WTC11 (cell line): ENCODE data around the gene ACTN1. TPM values are rescaled to one million over a fixed set of nuclear protein-coding genes. Genes with fewer than 3 reads are reported as not detected.

ENCODE experiments used
- ATAC-seq: fragments of 200-7000 bp; cut with Tn5 transposase; 2 replicates; pipeline ENCODE4 v1.10.0; 2021; ENCODE audit warnings: mild to moderate bottlenecking, moderate library complexity
- CTCF ChIA-PET: fragments of 300-600 bp; sonication (Branson Sonifier 250); formaldehyde crosslinking; loops from one replicate; lab custom pipeline; 2021; ENCODE audit warnings: antibody characterized with exemption; lab: Charles Lee
- POLR2A ChIA-PET: fragments of 350-600 bp; sonication (Branson Sonifier 250); formaldehyde crosslinking; loops from one replicate; lab custom pipeline; 2021; ENCODE audit warnings: antibody characterized with exemption; lab: Charles Lee
- DNase-seq: peaks from one replicate; pipeline ENCODE4 v3.0.0; 2021; ENCODE audit warnings: low spot score
- H3K27ac Mint-ChIP-seq: 2 replicates; pipeline ENCODE4 v1.8.0; 2021; ENCODE audit warnings: mixed read lengths
- H3K27me3 Mint-ChIP-seq: 2 replicates; pipeline ENCODE4 v1.8.0; 2021; ENCODE audit warnings: low read depth, mild to moderate bottlenecking, moderate library complexity, mixed read lengths
- H3K36me3 Mint-ChIP-seq: 2 replicates; pipeline ENCODE4 v1.8.0; 2021; ENCODE audit warnings: mixed read lengths
- H3K4me1 Mint-ChIP-seq: 2 replicates; pipeline ENCODE4 v1.8.0; 2022; ENCODE audit warnings: mixed read lengths
- H3K4me3 Mint-ChIP-seq: 2 replicates; pipeline ENCODE4 v1.8.0; 2021; ENCODE audit warnings: mild to moderate bottlenecking, moderate library complexity, mixed read lengths
- H3K9me3 Mint-ChIP-seq: 2 replicates; pipeline ENCODE4 v1.8.0; 2021; ENCODE audit warnings: mixed read lengths
- AR ChIP-seq: fragments of 250-450 bp; sonication (Bioruptor Pico); IDR thresholded peaks from 2 replicates; pipeline ENCODE4 v1.9.0; 2021; ENCODE audit warnings: mild to moderate bottlenecking
- ATF6 ChIP-seq: sonication (generic); formaldehyde crosslinking; IDR thresholded peaks from 2 replicates; pipeline ENCODE4 v1.8.1; 2023; ENCODE audit warnings: mild to moderate bottlenecking, missing genetic modification reagents
- CBFB ChIP-seq: sonication (generic); formaldehyde crosslinking; IDR thresholded peaks from 2 replicates; pipeline ENCODE4 v1.8.1; 2022; ENCODE audit warnings: mild to moderate bottlenecking, low read depth, missing genetic modification reagents
- CREB1 ChIP-seq: sonication (generic); formaldehyde crosslinking; IDR thresholded peaks from 2 replicates; pipeline ENCODE4 v1.8.0; 2023; ENCODE audit warnings: mild to moderate bottlenecking, missing genetic modification reagents
- E2F4 ChIP-seq: sonication (generic); formaldehyde crosslinking; IDR thresholded peaks from 2 replicates; pipeline ENCODE4 v1.8.1; 2022; ENCODE audit warnings: low read depth, mild to moderate bottlenecking, moderate library complexity, missing genetic modification reagents, borderline replicate concordance
- ELF4 ChIP-seq: sonication (generic); formaldehyde crosslinking; IDR thresholded peaks from 2 replicates; pipeline ENCODE4 v1.8.1; 2022; ENCODE audit warnings: low read depth, mild to moderate bottlenecking, moderate library complexity, missing genetic modification reagents
- EMX1 ChIP-seq: fragments of 250-450 bp; sonication (Bioruptor Pico); IDR thresholded peaks from 2 replicates; pipeline ENCODE4 v1.8.0; 2021; ENCODE audit warnings: mild to moderate bottlenecking
- ESRRA ChIP-seq: sonication (generic); formaldehyde crosslinking; IDR thresholded peaks from 2 replicates; pipeline ENCODE4 v1.8.1; 2022; ENCODE audit warnings: mild to moderate bottlenecking, missing genetic modification reagents, borderline replicate concordance
- ETV6 ChIP-seq: sonication (generic); formaldehyde crosslinking; IDR thresholded peaks from 2 replicates; pipeline ENCODE4 v1.8.1; 2022; ENCODE audit warnings: mild to moderate bottlenecking, missing genetic modification reagents
- FOXP4 ChIP-seq: sonication (generic); formaldehyde crosslinking; IDR thresholded peaks from 2 replicates; pipeline ENCODE4 v1.8.0; 2022; ENCODE audit warnings: mild to moderate bottlenecking, missing genetic modification reagents
- GTF2I ChIP-seq: fragments of 250-450 bp; sonication (Bioruptor Pico); conservative IDR thresholded peaks from 2 replicates; pipeline ENCODE4 v1.4.0; 2021; ENCODE audit warnings: mild to moderate bottlenecking
- JAZF1 ChIP-seq: fragments of 250-450 bp; sonication (Bioruptor Pico); IDR thresholded peaks from 2 replicates; pipeline ENCODE4 v1.9.0; 2021; ENCODE audit warnings: moderate library complexity, mild to moderate bottlenecking, inconsistent platforms
- NFATC4 ChIP-seq: fragments of 250-450 bp; sonication (Bioruptor Pico); IDR thresholded peaks from 2 replicates; pipeline ENCODE4 v1.9.0; 2021; ENCODE audit warnings: mild to moderate bottlenecking
- NR3C1 ChIP-seq: sonication (generic); formaldehyde crosslinking; conservative IDR thresholded peaks from 2 replicates; pipeline ENCODE4 v1.8.1; 2023; ENCODE audit warnings: low read depth, mild to moderate bottlenecking, missing genetic modification reagents
- SOX15 ChIP-seq: fragments of 250-450 bp; sonication (Bioruptor Pico); IDR thresholded peaks from 2 replicates; pipeline ENCODE4 v1.9.0; 2021; ENCODE audit warnings: mild to moderate bottlenecking
- SP1 ChIP-seq: sonication (generic); formaldehyde crosslinking; conservative IDR thresholded peaks from 2 replicates; pipeline ENCODE4 v1.8.1; 2022; ENCODE audit warnings: missing genetic modification reagents
- TEAD4 ChIP-seq: sonication (generic); formaldehyde crosslinking; IDR thresholded peaks from 2 replicates; pipeline ENCODE4 v1.8.0; 2022; ENCODE audit warnings: mild to moderate bottlenecking, missing genetic modification reagents
- ZMAT4 ChIP-seq: fragments of 250-450 bp; sonication (Bioruptor Pico); IDR thresholded peaks from 2 replicates; pipeline ENCODE4 v1.9.0; 2021; ENCODE audit warnings: mild to moderate bottlenecking
- ZNF423 ChIP-seq: fragments of 250-450 bp; sonication (Bioruptor Pico); IDR thresholded peaks from 2 replicates; pipeline ENCODE4 v2.1.2; 2022; ENCODE audit warnings: mild to moderate bottlenecking, moderate library complexity
- ZNF425 ChIP-seq: fragments of 250-450 bp; sonication (Bioruptor Pico); conservative IDR thresholded peaks from 2 replicates; pipeline ENCODE4 v1.9.0; 2021; ENCODE audit warnings: mild to moderate bottlenecking
- total RNA-seq: library from RNA; stranded (reverse); gene quantifications from 3 replicates; pipeline ENCODE4 v1.2.3, GENCODE V29; 2021

Gene ACTN1
- total RNA-seq, 1 experiment from 2014 or later = 196 TPM

- Mint-ChIP-seq H3K36me3 (peaks cover 75% of the 10 kb centered on the region), H3K27ac (no peak overlapping the region), H3K4me1 (no peaks in the 10 kb centered on the region), H3K4me3 (no peak overlapping the region), H3K9me3 (no peaks in the 10 kb centered on the region), H3K27me3 (no peaks in the 10 kb centered on the region)
- DNase-seq (no peak), ATAC-seq (no peak)
- ChIA-PET CTCF (no interaction called here), POLR2A (no interaction called here)
- TF ChIP-seq EMX1 (CRISPR knock-in tag) = no peak
- TF ChIP-seq ZMAT4 (CRISPR knock-in tag) = no peak
- no peak for TF ChIP-seq AR (CRISPR knock-in tag)
- no peak for TF ChIP-seq CREB1 (CRISPR knock-in tag)
- no peak for TF ChIP-seq SOX15 (CRISPR knock-in tag)
These were observed 99.1 kb downstream of the ACTN1 start for GRCh38 chr14:68879841-68880575.

- ChIA-PET POLR2A (no interaction called here), CTCF (no interaction called here)
- DNase-seq (no peak), ATAC-seq (no peak)
- H3K36me3 Mint-ChIP-seq = peaks cover 76% of the 10 kb centered on the region
- no peaks in the 10 kb centered on the region for H3K4me1 Mint-ChIP-seq
- TF ChIP-seq GTF2I (CRISPR knock-in tag) (no peak), SP1 (CRISPR knock-in tag) (no peak), ETV6 (CRISPR knock-in tag) (no peak), CBFB (CRISPR knock-in tag) (no peak), JAZF1 (CRISPR knock-in tag) (no peak), NFATC4 (CRISPR knock-in tag) (no peak), E2F4 (no peak), ATF6 (CRISPR knock-in tag) (no peak), NR3C1 (CRISPR knock-in tag) (no peak)
- H3K27me3 Mint-ChIP-seq = no peaks in the 10 kb centered on the region
- no peaks in the 10 kb centered on the region for H3K9me3 Mint-ChIP-seq
- no peak overlapping the region for H3K4me3 Mint-ChIP-seq
- H3K27ac Mint-ChIP-seq = no peak overlapping the region
These were observed 99.8 kb downstream of the ACTN1 start for GRCh38 chr14:68879321-68879781.

GRCh38 chr14:68878908-68879307 lies 100.2 kb downstream of the ACTN1 start:
- peaks cover 76% of the 10 kb centered on the region for H3K36me3 Mint-ChIP-seq
- no peak overlapping the region for H3K4me3 Mint-ChIP-seq
- no peaks in the 10 kb centered on the region for H3K9me3 Mint-ChIP-seq
- H3K27me3 Mint-ChIP-seq = no peaks in the 10 kb centered on the region
- DNase-seq = no peak
- ChIA-PET POLR2A (no interaction called here), CTCF (no interaction called here)
- TF ChIP-seq ESRRA (CRISPR knock-in tag) = no peak
- no peak for TF ChIP-seq TEAD4
- TF ChIP-seq ZNF423 (CRISPR knock-in tag) = no peak
- no peak for TF ChIP-seq ELF4 (CRISPR knock-in tag)
- TF ChIP-seq ZNF425 = no peak
- TF ChIP-seq FOXP4 (CRISPR knock-in tag) = no peak
- no peak for TF ChIP-seq SOX15 (CRISPR knock-in tag)
- H3K4me1 Mint-ChIP-seq = no peaks in the 10 kb centered on the region
- ATAC-seq = no peak
- H3K27ac Mint-ChIP-seq = no peak overlapping the region
